HCT116 (cell line): ENCODE results near the gene ATXN1.

Experiments used
- ATF3 ChIP-seq: IDR thresholded peaks from 2 replicates; pipeline ENCODE4 v1.6.1; 2012
- CTCF ChIP-seq, 3 experiments: fragments of 200-600 bp in 1 of 3; sonication (generic) in 1 of 3; IDR thresholded peaks in 2 of 3; conservative IDR thresholded peaks in 1 of 3; 2 replicates each; pipeline ENCODE4 v1.5.1; 2012 to 2017; ENCODE audit warnings: low read depth in 2 of 3, low read length in 2 of 3, antibody characterized with exemption in 1 of 3, borderline replicate concordance in 1 of 3, control low read depth in 1 of 3, mild to moderate bottlenecking in 1 of 3, mixed read lengths in 1 of 3, mixed run types in 1 of 3, moderate library complexity in 1 of 3; ENCODE audit not compliant: insufficient read depth in 1 of 3
- EZH2 ChIP-seq: fragments of 200-600 bp; sonication (generic); IDR thresholded peaks from 2 replicates; pipeline ENCODE4 v1.6.1; 2017; ENCODE audit warnings: antibody characterized with exemption, mixed run types
- EZH2phosphoT487 ChIP-seq: fragments of 200-600 bp; IDR thresholded peaks from 2 replicates; pipeline ENCODE4 v1.6.1; 2018; ENCODE audit warnings: antibody characterized with exemption, borderline replicate concordance
- JUND ChIP-seq: IDR thresholded peaks from 2 replicates; pipeline ENCODE4 v1.6.1; 2012
- POLR2A ChIP-seq: IDR thresholded peaks from 2 replicates; pipeline ENCODE4 v1.7.0; 2011; ENCODE audit warnings: borderline replicate concordance; ENCODE audit not compliant: insufficient read depth, insufficient read length; ENCODE audit errors: extremely low read depth
- POLR2AphosphoS5 ChIP-seq: IDR thresholded peaks from 2 replicates; pipeline ENCODE4 v1.6.1; 2011; ENCODE audit warnings: mild to moderate bottlenecking, low read depth, low read length, moderate library complexity
- RAD21 ChIP-seq: IDR thresholded peaks from 2 replicates; pipeline ENCODE4 v1.6.1; 2012; ENCODE audit warnings: low read depth, mild to moderate bottlenecking
- SP1 ChIP-seq: IDR thresholded peaks from 2 replicates; pipeline ENCODE4 v1.6.1; 2012; ENCODE audit warnings: low read depth
- SRF ChIP-seq: IDR thresholded peaks from 2 replicates; pipeline ENCODE4 v1.6.1; 2012; ENCODE audit warnings: low read depth
- YY1 ChIP-seq: IDR thresholded peaks from 2 replicates; pipeline ENCODE4 v1.6.1; 2011; ENCODE audit warnings: low read length, low read depth, moderate library complexity, mild to moderate bottlenecking; ENCODE audit not compliant: insufficient replicate concordance; ENCODE audit errors: extremely low read depth
- ZNF274 ChIP-seq: fragments of 200-500 bp; sonication (Bioruptor generic); IDR thresholded peaks from 2 replicates; pipeline ENCODE4 v1.6.1; 2014; ENCODE audit warnings: mild to moderate bottlenecking, low read depth, low read length, inconsistent platforms

GRCh38 chr6:16679050-16679449, 82.2 kb downstream of the ATXN1 start:
- TF ChIP-seq CTCF (IDR thresholded peaks at IDR 0.05 in 2 of 3, conservative IDR thresholded peaks at IDR 0.05 in 1 of 3; ENCODE audit: borderline replicate concordance in 1 of 3, insufficient read depth in 1 of 3, low read depth in 2 of 3, low read length in 2 of 3): no peak
- TF ChIP-seq SRF: no peak
- no peak for TF ChIP-seq SP1
- no peak for TF ChIP-seq POLR2A
- TF ChIP-seq EZH2: no peak
- TF ChIP-seq YY1: no peak
- no peak for TF ChIP-seq POLR2AphosphoS5
- TF ChIP-seq RAD21: no peak
- no peak for TF ChIP-seq EZH2phosphoT487
- TF ChIP-seq ATF3: no peak
- TF ChIP-seq ZNF274: no peak
- no peak for TF ChIP-seq JUND
